K562 (cell line): Measurements from ENCODE around the gene TAP2. TPM values are rescaled to one million over a fixed set of nuclear protein-coding genes. Genes with fewer than 3 reads are reported as not detected.

Source experiments
- CREB1 ChIP-seq, 2 experiments: sonication (generic) in 1 of 2; formaldehyde crosslinking in 1 of 2; IDR thresholded peaks; 2 replicates each; pipeline versions ENCODE4 v1.6.1 to v1.8.0; 2012 to 2022; ENCODE audit warnings: inconsistent platforms in 1 of 2, mild to moderate bottlenecking in 1 of 2, missing genetic modification reagents in 1 of 2, moderate library complexity in 1 of 2
- DNMT1 ChIP-seq: fragments of 450-650 bp; IDR thresholded peaks from 2 replicates; pipeline ENCODE4 v1.6.1; 2016; ENCODE audit warnings: antibody characterized with exemption, mild to moderate bottlenecking
- HDAC6 ChIP-seq: IDR thresholded peaks from 2 replicates; pipeline ENCODE4 v1.6.1; 2012; ENCODE audit warnings: low read depth, mild to moderate bottlenecking, control low read depth, inconsistent platforms, low read length, moderate library complexity
- HMG20A ChIP-seq: fragments of 450-650 bp; formaldehyde crosslinking; conservative IDR thresholded peaks from 2 replicates; pipeline ENCODE4 v1.4.0; 2020; ENCODE audit warnings: mild to moderate bottlenecking, mixed read lengths
- MEIS2 ChIP-seq: fragments of 450-650 bp; IDR thresholded peaks from 2 replicates; pipeline ENCODE4 v1.6.1; 2014; ENCODE audit warnings: mild to moderate bottlenecking; ENCODE audit not compliant: partially characterized antibody
- MGA ChIP-seq: fragments of 450-650 bp; IDR thresholded peaks from 2 replicates; pipeline ENCODE4 v1.6.1; 2016; ENCODE audit warnings: mild to moderate bottlenecking, moderate library complexity
- NCOA6 ChIP-seq: fragments of 450-650 bp; IDR thresholded peaks from 2 replicates; pipeline ENCODE4 v1.6.1; 2017; ENCODE audit warnings: mild to moderate bottlenecking
- NFIX ChIP-seq: fragments of 250-450 bp; sonication (Bioruptor Pico); IDR thresholded peaks from 2 replicates; pipeline ENCODE4 v1.4.0; 2020; ENCODE audit warnings: low read depth, mild to moderate bottlenecking, moderate library complexity
- RHOXF2B ChIP-seq: fragments of 250-450 bp; sonication (Bioruptor Pico); conservative IDR thresholded peaks from 2 replicates; pipeline ENCODE4 v1.5.1; 2021
- ZBTB2 ChIP-seq: fragments of 450-650 bp; IDR thresholded peaks from 2 replicates; pipeline ENCODE4 v1.6.1; 2016; ENCODE audit warnings: antibody characterized with exemption
- ZNF639 ChIP-seq, 2 experiments: fragments of 200-800 bp in 1 of 2; sonication (Bioruptor generic) in 1 of 2; sonication (generic) in 1 of 2; formaldehyde crosslinking in 1 of 2; IDR thresholded peaks in 1 of 2; conservative IDR thresholded peaks in 1 of 2; 2 replicates each; pipeline versions ENCODE4 v1.5.0 to v1.6.1; 2016 to 2020; ENCODE audit warnings: missing compliant biosample characterization in 1 of 2, missing genetic modification characterization in 1 of 2, missing genetic modification reagents in 1 of 2
- ZNF644 ChIP-seq: fragments of 200-800 bp; sonication (Bioruptor generic); IDR thresholded peaks from 2 replicates; pipeline ENCODE4 v1.6.1; 2016; ENCODE audit warnings: low read depth, missing genetic modification characterization, missing compliant biosample characterization
- polyA plus RNA-seq, 8 experiments: library from polyadenylated mRNA; depleted of rRNA in 4 of 8; stranded (reverse) in 5 of 8; unstranded in 3 of 8; fragments of >200 nt; fragmentation: Nextera tagmentation in 2 of 8; fragmentation: Illumina TruSeq in 1 of 8; extraction: Ambion mirVana in 2 of 8; extraction: Trizol in 1 of 8; gene quantifications; 2 replicates each; pipeline versions ENCODE4 v1.2.1 to v1.2.3, GENCODE V29; 2011 to 2014; ENCODE audit warnings: inconsistent platforms in 1 of 8, missing spikeins in 1 of 8
- total RNA-seq, 7 experiments: library from RNA; depleted of rRNA in 6 of 7; stranded (reverse); fragments of >200 nt in 6 of 7; fragmentation: Illumina TruSeq in 2 of 7; extraction: Trizol in 2 of 7; gene quantifications; 2 replicates each; pipeline versions ENCODE4 v1.2.1 to v1.2.3, GENCODE V29; 2011 to 2021; ENCODE audit warnings: low replicate concordance in 1 of 7

Gene TAP2
- total and polyA plus RNA-seq, 9 of the 15 experiments (the other 6 are each of a cell fraction or from before 2014, with no cell fraction given): 2.0 to 53.5 (median 19.6) TPM

- TF ChIP-seq HDAC6: no peak
- TF ChIP-seq NFIX (CRISPR knock-in tag): no peak
- no peak for TF ChIP-seq ZBTB2
- no peak for TF ChIP-seq RHOXF2B (CRISPR knock-in tag)
- no peak for TF ChIP-seq MGA
- TF ChIP-seq DNMT1: no peak
- TF ChIP-seq NCOA6: no peak
- peak in 1 of 2 experiments; percentile 65; a peak in 1 of 4 replicates for TF ChIP-seq ZNF639 (CRISPR knock-in tag; conservative IDR thresholded peaks at IDR 0.05 in 1 of 2, IDR thresholded peaks at IDR 0.05 in 1 of 2)
- TF ChIP-seq MEIS2: peak; percentile 66
- no peak for TF ChIP-seq CREB1 (IDR thresholded peaks at IDR 0.05)
- peak; percentile 69 for TF ChIP-seq CREB1 (CRISPR knock-in tag; IDR thresholded peaks at IDR 0.05)
- TF ChIP-seq HMG20A (CRISPR knock-in tag): no peak
- no peak for TF ChIP-seq ZNF644
These were observed at the start of gene TAP2 (continued) for GRCh38 chr6:32838114-32838958.
